IMR-90 (cell line): ENCODE results near the gene PINLYP. TPM values are rescaled to one million over a fixed set of nuclear protein-coding genes. Genes with fewer than 3 reads are reported as not detected.

Source experiments
- ATAC-seq: fragments of 200-7000 bp; cut with Tn5 transposase; 2 replicates; pipeline ENCODE4 v1.9.1; 2020; ENCODE audit warnings: low read depth, mild to moderate bottlenecking, moderate library complexity
- BruUV-seq: library from RNA; stranded (reverse); fragments of 400-500 nt; replicated peaks from 2 replicates; lab custom pipeline; 2021; lab: Mats Ljungman, UMichigan
- CTCF ChIA-PET: fragments of 300-600 bp; formaldehyde crosslinking; extraction: SDS; loops from one replicate; lab custom pipeline; 2021; ENCODE audit warnings: antibody characterized with exemption; lab: Yijun Ruan, JAX
- POLR2A ChIA-PET: fragments of 300-600 bp; sonication (Branson Sonifier 250); formaldehyde crosslinking; loops from one replicate; lab custom pipeline; 2022; ENCODE audit warnings: antibody characterized with exemption; ENCODE audit not compliant: unreplicated experiment; lab: Charles Lee
- DNase-seq: peaks from one replicate; pipeline ENCODE4 v3.0.0; 2013
- H2AFZ ChIP-seq: replicated peaks from 2 replicates; pipeline ENCODE3; 2013; ENCODE audit warnings: low read length, mild to moderate bottlenecking; ENCODE audit not compliant: poor library complexity
- H2AK5ac ChIP-seq: 2 replicates; pipeline ENCODE4 v1.6.1; 2013; ENCODE audit warnings: low read depth, low read length, inconsistent platforms
- H2AK9ac ChIP-seq: replicated peaks from 2 replicates; pipeline ENCODE3; 2013; ENCODE audit warnings: mild to moderate bottlenecking, low read depth, low read length, moderate library complexity; ENCODE audit not compliant: poor library complexity
- H2BK120ac ChIP-seq: 2 replicates; pipeline ENCODE4 v1.6.1; 2013; ENCODE audit warnings: low read depth, low read length, inconsistent platforms
- H2BK15ac ChIP-seq: 3 replicates; pipeline ENCODE4 v1.6.1; 2013; ENCODE audit warnings: low read depth, low read length, inconsistent platforms
- H2BK20ac ChIP-seq: 2 replicates; pipeline ENCODE4 v1.6.1; 2013; ENCODE audit warnings: low read depth, mild to moderate bottlenecking, inconsistent platforms, low read length, moderate library complexity
- H2BK5ac ChIP-seq: 2 replicates; pipeline ENCODE4 v1.6.1; 2013; ENCODE audit warnings: mild to moderate bottlenecking, low read depth, low read length, inconsistent platforms; ENCODE audit not compliant: poor library complexity, severe bottlenecking
- H3K14ac ChIP-seq: replicated peaks from 2 replicates; pipeline ENCODE4 v1.6.1; 2013; ENCODE audit warnings: low read depth, low read length, inconsistent platforms
- H3K18ac ChIP-seq: 2 replicates; pipeline ENCODE4 v1.6.1; 2013; ENCODE audit warnings: low read depth, low read length, control low read depth
- H3K23ac ChIP-seq: 2 replicates; pipeline ENCODE4 v1.6.1; 2013; ENCODE audit warnings: low read depth, low read length, inconsistent platforms
- H3K27ac ChIP-seq: 2 replicates; pipeline ENCODE4 v1.5.1; 2013; ENCODE audit warnings: mild to moderate bottlenecking, control low read depth, low read length; ENCODE audit not compliant: insufficient read depth
- H3K27me3 ChIP-seq: 2 replicates; pipeline ENCODE4 v1.6.1; 2013; ENCODE audit warnings: low read length; ENCODE audit not compliant: control insufficient read depth, insufficient read depth
- H3K36me3 ChIP-seq: 2 replicates; pipeline ENCODE4 v1.6.1; 2013; ENCODE audit warnings: low read length, mixed read lengths; ENCODE audit not compliant: control insufficient read depth, insufficient read depth
- H3K4ac ChIP-seq: 2 replicates; pipeline ENCODE4 v1.6.1; 2013; ENCODE audit warnings: low read depth, low read length, inconsistent platforms
- H3K4me1 ChIP-seq: 2 replicates; pipeline ENCODE4 v1.6.1; 2013; ENCODE audit warnings: low read length, mixed read lengths; ENCODE audit not compliant: control insufficient read depth, insufficient read depth
- H3K4me2 ChIP-seq: 2 replicates; pipeline ENCODE4 v1.6.1; 2013; ENCODE audit warnings: low read depth, mild to moderate bottlenecking, control low read depth, low read length, moderate library complexity
- H3K4me3 ChIP-seq: 2 replicates; pipeline ENCODE4 v1.5.1; 2013; ENCODE audit warnings: low read depth, mild to moderate bottlenecking, control low read depth, low read length, moderate library complexity; ENCODE audit not compliant: insufficient read depth
- H3K56ac ChIP-seq: 2 replicates; pipeline ENCODE4 v1.6.1; 2013; ENCODE audit warnings: low read length, inconsistent platforms; ENCODE audit not compliant: insufficient read depth; ENCODE audit errors: extremely low read depth
- H3K79me1 ChIP-seq, 2 experiments: 2 replicates each; pipeline ENCODE4 v1.6.1; 2013; ENCODE audit warnings: low read length in 2 of 2, inconsistent platforms in 1 of 2, low read depth in 1 of 2
- H3K9ac ChIP-seq: 2 replicates; pipeline ENCODE4 v1.6.1; 2013; ENCODE audit warnings: low read depth, low read length, control low read depth
- H3K9me1 ChIP-seq: 2 replicates; pipeline ENCODE4 v1.6.1; 2013; ENCODE audit warnings: low read length, inconsistent platforms; ENCODE audit not compliant: insufficient read depth
- H3K9me3 ChIP-seq: 2 replicates; pipeline ENCODE4 v1.6.1; 2013; ENCODE audit warnings: low read length; ENCODE audit not compliant: control insufficient read depth, insufficient read depth
- H4K20me1 ChIP-seq: 2 replicates; pipeline ENCODE4 v1.6.1; 2013; ENCODE audit warnings: low read length, inconsistent platforms; ENCODE audit not compliant: insufficient read depth
- H4K5ac ChIP-seq: 2 replicates; pipeline ENCODE4 v1.6.1; 2013; ENCODE audit warnings: mild to moderate bottlenecking, low read depth, low read length, control low read depth
- H4K8ac ChIP-seq, 2 experiments: 2 replicates each; pipeline ENCODE4 v1.6.1; 2013; ENCODE audit warnings: low read depth in 2 of 2, low read length in 2 of 2, control low read depth in 1 of 2, inconsistent platforms in 1 of 2
- H4K91ac ChIP-seq: 2 replicates; pipeline ENCODE4 v1.6.1; 2013; ENCODE audit warnings: low read depth, low read length, inconsistent platforms; ENCODE audit not compliant: insufficient read depth
- MAZ ChIP-seq: IDR thresholded peaks from 2 replicates; pipeline ENCODE4 v1.6.1; 2012; ENCODE audit warnings: low read depth, mild to moderate bottlenecking, low read length, improper control_type of control experiment, moderate library complexity, borderline replicate concordance
- MXI1 ChIP-seq: IDR thresholded peaks from 2 replicates; pipeline ENCODE4 v1.6.1; 2012; ENCODE audit warnings: low read depth, mild to moderate bottlenecking, low read length, moderate library complexity, borderline replicate concordance
- POLR2A ChIP-seq: IDR thresholded peaks from 2 replicates; pipeline ENCODE4 v1.6.1; 2012; ENCODE audit warnings: mild to moderate bottlenecking, low read depth, low read length
- WGBS, 2 experiments: methylation state at CpG; one replicate each; pipeline versions ENCODE4 v1.1.5 to v1.1.7; 2013; ENCODE audit warnings: missing lambda C conversion rate in 2 of 2; ENCODE audit not compliant: insufficient read length in 1 of 2; ENCODE audit errors: extremely low coverage in 2 of 2; 5-methylcytosine and 5-hydroxymethylcytosine counted together
- dilution Hi-C: fragments of 300-500 bp; cut with HindIII; formaldehyde crosslinking; loops from one replicate; pipeline ENCODE4 v1.14.3; 2018; ENCODE audit warnings: low sequenced_read_pairs; ENCODE audit not compliant: unreplicated experiment
- in situ Hi-C: fragments of 300-500 bp; cut with MboI; formaldehyde crosslinking; loops from 3 replicates; pipeline ENCODE4 v1.14.3; 2019; ENCODE audit warnings: low sequenced_read_pairs, inconsistent platforms, mixed read lengths
- intact Hi-C: fragments of 100-400 bp; cut with micrococcal nuclease; formaldehyde crosslinking; loops from 2 replicates; pipeline ENCODE4 v1.10.0; 2022
- polyA plus RNA-seq, 3 experiments: library from polyadenylated mRNA; depleted of rRNA; stranded (reverse); fragments of >200 nt; gene quantifications; 2 replicates each; pipeline ENCODE4 v1.2.3, GENCODE V29; 2012; ENCODE audit warnings: low replicate concordance in 1 of 3
- total RNA-seq: library from RNA; depleted of rRNA; stranded (reverse); fragments of >200 nt; gene quantifications from 2 replicates; pipeline ENCODE4 v1.2.3, GENCODE V29; 2012

PINLYP gene
- total and polyA plus RNA-seq, 2 of the 4 experiments (the other 2 are of a cell fraction), result 0.54 to 1.4 TPM

DNA sequence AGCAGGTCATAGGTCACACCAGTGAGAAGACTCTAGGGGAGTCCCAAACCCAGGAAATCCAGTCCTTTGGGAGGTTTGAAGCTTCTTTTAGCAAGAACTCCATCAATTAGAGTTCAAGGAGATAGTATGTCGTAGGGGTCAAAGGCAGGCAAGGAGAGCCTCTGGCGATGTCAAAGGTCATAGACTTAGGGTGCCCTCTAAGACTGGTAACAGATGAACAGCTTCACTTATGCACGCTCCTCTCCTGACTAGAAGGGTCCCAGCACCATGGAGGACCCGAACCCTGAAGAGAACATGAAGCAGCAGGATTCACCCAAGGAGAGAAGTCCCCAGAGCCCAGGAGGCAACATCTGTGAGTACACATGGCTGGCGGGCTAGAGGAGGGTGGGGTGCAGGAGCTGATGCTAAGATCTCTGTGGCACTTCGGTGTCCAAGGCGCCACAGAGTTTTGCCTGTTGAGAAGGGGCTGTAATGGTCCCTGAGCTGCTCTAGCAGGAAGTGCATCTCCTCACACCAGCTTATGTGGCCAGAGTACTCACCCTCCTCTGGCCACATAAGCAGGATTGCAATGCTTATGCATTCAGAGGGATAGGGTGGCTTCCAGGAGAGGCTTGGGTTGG lies 21.4 kb downstream of the PINLYP start (continued):
- TF ChIP-seq MAZ, result no peak

DNA sequence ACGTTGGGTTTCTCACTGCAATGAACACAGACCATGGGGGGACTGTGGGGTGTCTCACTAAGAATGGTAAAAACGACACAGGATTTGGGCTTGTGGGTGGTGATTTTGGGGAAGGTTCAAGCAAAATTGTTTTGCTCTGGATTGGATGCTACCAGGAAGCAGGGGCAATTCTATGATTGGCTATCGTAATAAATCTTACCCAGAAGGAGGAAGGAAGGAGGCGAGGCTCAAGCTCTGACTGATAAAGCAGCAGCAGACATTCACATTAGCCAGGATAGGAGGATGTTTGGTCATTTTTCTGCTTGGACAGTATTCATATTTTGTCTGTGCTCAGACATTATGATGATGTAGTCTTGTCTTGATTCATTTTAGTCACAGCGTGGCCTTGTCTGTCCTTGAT lies 22.3 kb downstream of the PINLYP start:
- Histone ChIP-seq H4K91ac (no peak overlapping the region), H2BK120ac (no peak overlapping the region), H3K9ac (no peak overlapping the region), H3K27me3 (no peaks in the 10 kb centered on the region), H3K79me1 (peaks cover 29 to 63% of the 10 kb centered on the region in 2 experiments; a peak in 3 of 4 replicates), H3K4ac (no peak overlapping the region), H4K20me1 (no peaks in the 10 kb centered on the region), H3K23ac (no peak overlapping the region), H2BK5ac (no peak overlapping the region), H3K14ac (no peak overlapping the region), H2AK9ac (peak overlapping the region; percentile 3), H2AFZ (no peak overlapping the region), H2BK15ac (no peak overlapping the region), H3K18ac (no peak overlapping the region), H3K4me1 (peaks cover 9% of the 10 kb centered on the region), H2AK5ac (no peak overlapping the region), H4K8ac (no peak overlapping the region), H3K4me3 (no peak overlapping the region), H3K4me2 (peak overlapping the region; percentile 43; the same call in 1 of the 2 replicates), H3K56ac (no peak overlapping the region), H3K27ac (no peak overlapping the region), H4K5ac (no peak overlapping the region), H2BK20ac (no peak overlapping the region), H3K9me3 (no peaks in the 10 kb centered on the region), H3K36me3 (peaks cover 24% of the 10 kb centered on the region), H3K9me1 (no peaks in the 10 kb centered on the region)
- DNase-seq (no peak), ATAC-seq (no peak)
- intact Hi-C loops (loop anchor here (1.0 to 2.0 kb wide), 2 partner anchors 55 to 187 kb away; no protein-coding TSS in a partner anchor), dilution Hi-C loops (no loop called here), in situ Hi-C loops (no loop called here)
- WGBS, 2 experiments, result no CpG with 5 or more reads among the region's 5 CpGs
- ChIA-PET CTCF (no interaction called here), POLR2A (no interaction called here)
- no TSS peak for BruUV-seq
- TF ChIP-seq MAZ (no peak), POLR2A (no peak), MXI1 (no peak)
